ENCODE results near the gene ENC1.

The ENC1 gene

GRCh38 chr5:74673011-74673790 lies 32.7 kb upstream of the ENC1 start:
- peak; percentile 48 for TF ChIP-seq CTCF (IDR thresholded peaks at IDR 0.05; ENCODE audit: insufficient read depth, low read depth, low read length, missing control alignments)
- peak overlapping the region; percentile 2 for H3K4me3 ChIP-seq (ENCODE audit: low read length)
- DNase-seq (ENCODE audit: low read depth), result peak; percentile 56

GRCh38 chr5:74672215-74672877 lies 31.8 kb upstream of the ENC1 start:
- no peak for DNase-seq (ENCODE audit: low read depth)
- no peak overlapping the region for H3K4me3 ChIP-seq (ENCODE audit: low read length)
- TF ChIP-seq CTCF (IDR thresholded peaks at IDR 0.05; ENCODE audit: insufficient read depth, low read depth, low read length, missing control alignments), result no peak

- no peak for TF ChIP-seq CTCF (IDR thresholded peaks at IDR 0.05; ENCODE audit: insufficient read depth, low read depth, low read length, missing control alignments)
- H3K4me3 ChIP-seq (ENCODE audit: low read length), result no peak overlapping the region
- DNase-seq (ENCODE audit: low read depth), result no peak
These were observed 30.0 kb upstream of the ENC1 start for GRCh38 chr5:74670396-74671038.

GRCh38 chr5:74669821-74670220 lies 29.3 kb upstream of the ENC1 start:
- H3K4me3 ChIP-seq (ENCODE audit: low read length), result no peak overlapping the region
- DNase-seq (ENCODE audit: low read depth), result no peak
- no peak for TF ChIP-seq CTCF (IDR thresholded peaks at IDR 0.05; ENCODE audit: insufficient read depth, low read depth, low read length, missing control alignments)

DNA sequence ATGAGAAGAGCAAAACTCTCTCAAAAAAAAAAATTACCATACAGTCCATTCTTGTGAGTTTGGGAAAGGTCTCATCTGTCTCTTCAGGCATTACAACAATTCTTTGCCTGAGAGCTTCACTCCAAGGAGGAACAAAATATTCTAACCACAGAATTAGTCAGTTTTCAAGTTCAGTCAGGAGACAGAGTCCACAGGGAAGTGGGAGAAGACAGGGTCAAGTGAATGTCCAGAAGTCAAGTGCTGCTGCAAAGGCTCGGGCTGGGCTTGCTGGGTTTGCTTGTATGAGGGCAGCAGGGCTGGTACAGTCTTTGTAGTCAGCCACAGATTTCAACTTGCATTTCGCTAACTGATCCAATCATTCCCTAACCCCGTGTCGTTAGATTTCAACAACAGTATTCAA lies 26.9 kb upstream of the ENC1 start:
- no peak for DNase-seq (ENCODE audit: low read depth)
- H3K4me3 ChIP-seq (ENCODE audit: low read length), result no peak overlapping the region
- TF ChIP-seq CTCF (IDR thresholded peaks at IDR 0.05; ENCODE audit: insufficient read depth, low read depth, low read length, missing control alignments), result no peak

GRCh38 chr5:74665816-74666215 lies 25.3 kb upstream of the ENC1 start:
- no peak for DNase-seq (ENCODE audit: low read depth)
- H3K4me3 ChIP-seq (ENCODE audit: low read length), result no peak overlapping the region
- TF ChIP-seq CTCF (IDR thresholded peaks at IDR 0.05; ENCODE audit: insufficient read depth, low read depth, low read length, missing control alignments), result no peak
